ENCODE measurements around the gene ACP2. TPM values are rescaled to one million over a fixed set of nuclear protein-coding genes. Genes with fewer than 3 reads are reported as not detected.

The ACP2 gene
- total RNA-seq: 31.5 and 40.3 TPM in 2 replicates
- polyA plus RNA-seq: 26.5 and 29.6 TPM in 2 replicates

GRCh38 chr11:47248664-47249377 lies at the start of gene ACP2:
ACP2 (minus strand) TSS chr11:47248814; CDS start chr11:47248789, 25 bp downstream.
- H3K9me3 ChIP-seq (ENCODE audit: low read depth): no peaks in the 10 kb centered on the region
- TF ChIP-seq EZH2 (IDR thresholded peaks at IDR 0.05; ENCODE audit: borderline replicate concordance) (no peak), CTCF (IDR thresholded peaks at IDR 0.05; ENCODE audit: poor library complexity) (peak; percentile 14)
- no peaks in the 10 kb centered on the region for H3K36me3 ChIP-seq (replicated peaks; ENCODE audit: insufficient read depth, low read depth)
- no peaks in the 10 kb centered on the region for H3K27me3 ChIP-seq
- H3K4me2 ChIP-seq: peak within 1 kb of the TSS; percentile 85
- H3K9me2 ChIP-seq (replicated peaks; ENCODE audit: insufficient read depth): no peaks in the 10 kb centered on the region
- peaks cover under 1% of the 10 kb centered on the region for H3K4me1 ChIP-seq (ENCODE audit: insufficient read depth)
- peak within 1 kb of the TSS; percentile 86 for H3K27ac ChIP-seq
- DNase-seq (ENCODE audit: low spot score): peak; percentile 84
- H4K20me1 ChIP-seq (ENCODE audit: insufficient read depth, poor library complexity, severe bottlenecking): no peaks in the 10 kb centered on the region
- WGBS (ENCODE audit: low lambda C conversion rate, missing lambda C conversion rate): 44% methylated on average over 45 of the region's 45 CpGs
- H2AFZ ChIP-seq: peak within 1 kb of the TSS; percentile 83
- H3K79me2 ChIP-seq: peaks cover 15% of the 10 kb centered on the region
- peak within 1 kb of the TSS; percentile 84 for H3K4me3 ChIP-seq

- H3K4me1 ChIP-seq (ENCODE audit: insufficient read depth): no peaks in the 10 kb centered on the region
- H3K36me3 ChIP-seq (replicated peaks; ENCODE audit: insufficient read depth, low read depth): no peaks in the 10 kb centered on the region
These were observed 47.4 kb upstream of the ACP2 start for GRCh38 chr11:47296045-47296444.

GRCh38 chr11:47295385-47295784 lies 46.8 kb upstream of the ACP2 start:
- no peaks in the 10 kb centered on the region for H3K9me2 ChIP-seq (replicated peaks; ENCODE audit: insufficient read depth)
- H4K20me1 ChIP-seq (ENCODE audit: insufficient read depth, poor library complexity, severe bottlenecking): no peaks in the 10 kb centered on the region
- no peak overlapping the region for H3K4me3 ChIP-seq
- WGBS (ENCODE audit: low lambda C conversion rate, missing lambda C conversion rate): 95% methylated on average over 5 of the region's 5 CpGs
- H3K36me3 ChIP-seq (replicated peaks; ENCODE audit: insufficient read depth, low read depth): no peaks in the 10 kb centered on the region
- H2AFZ ChIP-seq: no peak overlapping the region
- H3K4me2 ChIP-seq: no peak overlapping the region
- H3K27me3 ChIP-seq: no peaks in the 10 kb centered on the region
- DNase-seq (ENCODE audit: low spot score): no peak
- H3K27ac ChIP-seq: no peak overlapping the region
- no peaks in the 10 kb centered on the region for H3K9me3 ChIP-seq (ENCODE audit: low read depth)
- TF ChIP-seq EZH2phosphoT487 (IDR thresholded peaks at IDR 0.05; ENCODE audit: low read depth, severe bottlenecking, unreplicated experiment): no peak
- TF ChIP-seq EZH2 (IDR thresholded peaks at IDR 0.05; ENCODE audit: borderline replicate concordance): no peak
- TF ChIP-seq CTCF (IDR thresholded peaks at IDR 0.05; ENCODE audit: poor library complexity): no peak
- no peaks in the 10 kb centered on the region for H3K4me1 ChIP-seq (ENCODE audit: insufficient read depth)
- no peaks in the 10 kb centered on the region for H3K79me2 ChIP-seq

More at GRCh38 chr11:47296045-47296444, 47.4 kb upstream of the ACP2 start:
- WGBS (ENCODE audit: low lambda C conversion rate, missing lambda C conversion rate): 98% methylated on average over 4 of the region's 4 CpGs
- H3K79me2 ChIP-seq: no peaks in the 10 kb centered on the region
- TF ChIP-seq EZH2phosphoT487 (IDR thresholded peaks at IDR 0.05; ENCODE audit: low read depth, severe bottlenecking, unreplicated experiment) (no peak), CTCF (IDR thresholded peaks at IDR 0.05; ENCODE audit: poor library complexity) (no peak), EZH2 (IDR thresholded peaks at IDR 0.05; ENCODE audit: borderline replicate concordance) (no peak)
- H3K9me3 ChIP-seq (ENCODE audit: low read depth): no peaks in the 10 kb centered on the region
- no peak overlapping the region for H3K4me2 ChIP-seq
- no peak for DNase-seq (ENCODE audit: low spot score)
- no peak overlapping the region for H3K4me3 ChIP-seq
- H3K27me3 ChIP-seq: no peaks in the 10 kb centered on the region
- no peak overlapping the region for H2AFZ ChIP-seq
- no peaks in the 10 kb centered on the region for H3K9me2 ChIP-seq (replicated peaks; ENCODE audit: insufficient read depth)
- H3K27ac ChIP-seq: no peak overlapping the region
- H4K20me1 ChIP-seq (ENCODE audit: insufficient read depth, poor library complexity, severe bottlenecking): no peaks in the 10 kb centered on the region

All from hepatocyte (in vitro differentiated cells).